ENCODE results near the gene CREG1. TPM values are rescaled to one million over a fixed set of nuclear protein-coding genes. Genes with fewer than 3 reads are reported as not detected.

The CREG1 gene
- total RNA-seq, 2 experiments from 2014 or later = 45.9 to 52.2 TPM

DNA sequence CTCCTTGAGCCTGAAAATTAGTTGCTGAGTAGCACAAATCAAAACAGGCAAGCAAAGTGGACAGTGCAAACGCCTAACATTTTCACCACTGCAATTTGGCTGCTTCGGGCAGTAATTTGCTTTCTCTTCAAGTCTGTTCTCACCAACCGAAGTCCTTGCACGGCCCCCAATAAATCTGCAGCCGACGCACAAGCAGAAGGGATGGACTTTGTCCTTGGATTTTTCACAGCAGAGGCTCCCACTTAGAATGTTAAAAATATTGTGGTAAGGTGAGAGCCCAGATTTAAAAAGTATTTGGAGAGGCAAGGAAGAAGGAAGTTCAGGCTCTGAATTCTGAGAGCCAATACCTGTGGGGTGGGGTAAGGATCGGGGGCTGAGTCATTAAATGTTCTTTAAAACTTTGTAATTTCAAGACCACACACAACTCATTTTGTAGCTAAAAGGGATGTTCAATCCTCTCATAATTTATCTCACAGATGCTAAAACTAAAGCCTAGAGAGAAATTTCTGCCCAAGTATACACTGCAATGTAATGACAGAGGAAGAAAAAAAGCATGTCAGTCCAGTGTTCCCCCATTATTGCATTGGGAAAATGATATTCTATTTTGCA, 41.4 kb downstream of the CREG1 start:
- Histone ChIP-seq H3K4me3 (ENCODE audit: low read depth, low read length, poor library complexity, severe bottlenecking) (no peak overlapping the region), H3K4me2 (ENCODE audit: low read length) (no peak overlapping the region), H2AFZ (ENCODE audit: low read length) (no peak overlapping the region)

DNA sequence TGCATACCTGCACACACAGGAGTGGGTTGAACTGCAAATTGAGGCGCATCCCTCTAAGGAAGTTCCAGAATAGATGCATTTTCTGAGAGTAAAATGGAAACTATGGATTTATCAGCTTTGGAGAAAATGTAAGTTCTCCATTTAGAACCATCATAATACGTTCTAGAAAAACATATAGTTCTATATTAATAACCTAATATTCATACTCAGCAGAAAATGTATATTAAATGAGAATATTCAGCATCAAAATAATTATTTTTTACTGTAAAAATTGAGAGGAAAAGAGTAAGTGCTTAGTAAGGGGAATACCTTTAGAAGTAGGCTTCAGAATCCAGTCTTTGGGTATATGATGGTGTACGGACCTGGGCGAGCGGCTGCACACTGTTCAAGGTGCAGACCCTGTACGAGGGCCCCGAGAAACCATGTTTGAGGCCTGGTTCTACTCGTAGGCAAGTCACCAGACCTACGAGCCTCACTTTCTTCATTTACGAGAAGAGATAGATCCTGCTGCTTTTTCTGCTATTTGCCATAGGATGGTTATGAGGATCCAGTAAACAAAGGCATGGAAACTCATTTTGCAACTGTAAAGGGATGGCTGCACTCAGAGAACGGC, 42.1 kb downstream of the CREG1 start:
- no peaks in the 10 kb centered on the region for H3K9me2 ChIP-seq (ENCODE audit: insufficient read depth, low read length)
- no peaks in the 10 kb centered on the region for H3K9me3 ChIP-seq (ENCODE audit: low read length)
- ChIA-PET CTCF (ENCODE audit: unreplicated experiment) (no interaction called here), POLR2A (no interaction called here)
- H3K4me1 ChIP-seq (ENCODE audit: insufficient read depth, low read length, poor library complexity, severe bottlenecking) = peaks cover 15% of the 10 kb centered on the region
- no peak overlapping the region for H3K4me2 ChIP-seq (ENCODE audit: low read length)
- no peaks in the 10 kb centered on the region for H3K36me3 ChIP-seq (ENCODE audit: insufficient read depth, low read length)
- intact Hi-C loops (cut with micrococcal nuclease; ENCODE audit: unreplicated experiment) = no loop called here
- H3K4me3 ChIP-seq (ENCODE audit: low read depth, low read length, poor library complexity, severe bottlenecking) = no peak overlapping the region
- no peaks in the 10 kb centered on the region for H3K79me2 ChIP-seq (ENCODE audit: insufficient read depth, low read depth, low read length)
- no TSS peak for BruUV-seq (replicated peaks)
- H3K27ac ChIP-seq (ENCODE audit: low read depth, low read length, poor library complexity, severe bottlenecking) = no peak overlapping the region
- no peak for TF ChIP-seq EZH2phosphoT487 (IDR thresholded peaks at IDR 0.05; ENCODE audit: borderline replicate concordance, low read depth, low read length)
- TF ChIP-seq, protein P1, sequence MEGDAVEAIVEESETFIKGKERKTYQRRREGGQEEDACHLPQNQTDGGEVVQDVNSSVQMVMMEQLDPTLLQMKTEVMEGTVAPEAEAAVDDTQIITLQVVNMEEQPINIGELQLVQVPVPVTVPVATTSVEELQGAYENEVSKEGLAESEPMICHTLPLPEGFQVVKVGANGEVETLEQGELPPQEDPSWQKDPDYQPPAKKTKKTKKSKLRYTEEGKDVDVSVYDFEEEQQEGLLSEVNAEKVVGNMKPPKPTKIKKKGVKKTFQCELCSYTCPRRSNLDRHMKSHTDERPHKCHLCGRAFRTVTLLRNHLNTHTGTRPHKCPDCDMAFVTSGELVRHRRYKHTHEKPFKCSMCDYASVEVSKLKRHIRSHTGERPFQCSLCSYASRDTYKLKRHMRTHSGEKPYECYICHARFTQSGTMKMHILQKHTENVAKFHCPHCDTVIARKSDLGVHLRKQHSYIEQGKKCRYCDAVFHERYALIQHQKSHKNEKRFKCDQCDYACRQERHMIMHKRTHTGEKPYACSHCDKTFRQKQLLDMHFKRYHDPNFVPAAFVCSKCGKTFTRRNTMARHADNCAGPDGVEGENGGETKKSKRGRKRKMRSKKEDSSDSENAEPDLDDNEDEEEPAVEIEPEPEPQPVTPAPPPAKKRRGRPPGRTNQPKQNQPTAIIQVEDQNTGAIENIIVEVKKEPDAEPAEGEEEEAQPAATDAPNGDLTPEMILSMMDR (conservative IDR thresholded peaks at IDR 0.05; ENCODE audit: low read length) = no peak
- no peak for DNase-seq (ENCODE audit: low spot score)
- no peaks in the 10 kb centered on the region for H4K20me1 ChIP-seq (ENCODE audit: insufficient read depth, low read length)
- no peak overlapping the region for H2AFZ ChIP-seq (ENCODE audit: low read length)

More for the DNA sequence above, 41.4 kb downstream of the CREG1 start:
- Histone ChIP-seq H3K36me3 (ENCODE audit: insufficient read depth, low read length) (no peaks in the 10 kb centered on the region), H3K27ac (ENCODE audit: low read depth, low read length, poor library complexity, severe bottlenecking) (no peak overlapping the region), H3K9me3 (ENCODE audit: low read length) (no peaks in the 10 kb centered on the region), H4K20me1 (ENCODE audit: insufficient read depth, low read length) (no peaks in the 10 kb centered on the region), H3K79me2 (ENCODE audit: insufficient read depth, low read depth, low read length) (no peaks in the 10 kb centered on the region), H3K9me2 (ENCODE audit: insufficient read depth, low read length) (no peaks in the 10 kb centered on the region), H3K4me1 (ENCODE audit: insufficient read depth, low read length, poor library complexity, severe bottlenecking) (peaks cover 15% of the 10 kb centered on the region)
- no TSS peak for BruUV-seq (replicated peaks)
- TF ChIP-seq, protein P1 (conservative IDR thresholded peaks at IDR 0.05; ENCODE audit: low read length) = no peak
- TF ChIP-seq EZH2phosphoT487 (IDR thresholded peaks at IDR 0.05; ENCODE audit: borderline replicate concordance, low read depth, low read length) = no peak
- POLR2A ChIA-PET = interaction anchor here (1.1 kb wide), 1 partner anchor 34 kb away, joined by 3 read pairs; no protein-coding TSS in a partner anchor
- intact Hi-C loops (cut with micrococcal nuclease; ENCODE audit: unreplicated experiment) = no loop called here
- DNase-seq (ENCODE audit: low spot score) = no peak
- CTCF ChIA-PET (ENCODE audit: unreplicated experiment) = no interaction called here

DNA sequence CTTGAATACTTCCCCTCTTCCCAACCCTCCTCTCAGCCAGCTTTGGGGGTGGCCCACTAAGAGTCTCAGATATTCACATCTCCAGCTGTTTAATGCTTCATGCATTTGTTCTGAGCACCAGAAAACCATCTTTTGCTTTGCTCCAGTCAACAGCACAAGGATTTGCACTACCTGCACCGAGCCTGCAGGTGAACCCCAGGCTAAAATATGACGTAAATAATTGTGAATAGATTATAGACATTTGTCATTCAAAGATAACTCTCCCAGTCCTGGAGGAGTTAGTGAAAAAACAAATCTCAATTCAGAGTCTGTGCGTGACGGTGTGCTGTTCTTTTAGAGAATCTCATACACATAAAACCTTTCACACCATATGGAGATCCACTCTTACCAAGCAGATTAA, 42.7 kb downstream of the CREG1 start:
- H3K4me3 ChIP-seq (ENCODE audit: low read depth, low read length, poor library complexity, severe bottlenecking) = no peak overlapping the region
- no peak for DNase-seq (ENCODE audit: low spot score)
- H3K27ac ChIP-seq (ENCODE audit: low read depth, low read length, poor library complexity, severe bottlenecking) = no peak overlapping the region
- POLR2A ChIA-PET = no interaction called here
- CTCF ChIA-PET (ENCODE audit: unreplicated experiment) = no interaction called here
- no peaks in the 10 kb centered on the region for H3K9me3 ChIP-seq (ENCODE audit: low read length)
- H3K4me1 ChIP-seq (ENCODE audit: insufficient read depth, low read length, poor library complexity, severe bottlenecking) = peaks cover 15% of the 10 kb centered on the region
- intact Hi-C loops (cut with micrococcal nuclease; ENCODE audit: unreplicated experiment) = no loop called here
- TF ChIP-seq, protein P1 (conservative IDR thresholded peaks at IDR 0.05; ENCODE audit: low read length) = no peak
- no peak for TF ChIP-seq EZH2phosphoT487 (IDR thresholded peaks at IDR 0.05; ENCODE audit: borderline replicate concordance, low read depth, low read length)
- no peaks in the 10 kb centered on the region for H3K79me2 ChIP-seq (ENCODE audit: insufficient read depth, low read depth, low read length)
- H4K20me1 ChIP-seq (ENCODE audit: insufficient read depth, low read length) = no peaks in the 10 kb centered on the region
- H3K36me3 ChIP-seq (ENCODE audit: insufficient read depth, low read length) = no peaks in the 10 kb centered on the region
- H3K9me2 ChIP-seq (ENCODE audit: insufficient read depth, low read length) = no peaks in the 10 kb centered on the region
- H3K4me2 ChIP-seq (ENCODE audit: low read length) = no peak overlapping the region
- BruUV-seq (replicated peaks) = no TSS peak
- H2AFZ ChIP-seq (ENCODE audit: low read length) = no peak overlapping the region
